SK-N-SH (cell line): ENCODE measurements around the gene MAP4K3. TPM values are rescaled to one million over a fixed set of nuclear protein-coding genes. Genes with fewer than 3 reads are reported as not detected.

Source experiments
- CHD2 ChIP-seq: fragments of 150-350 bp; IDR thresholded peaks from 2 replicates; pipeline ENCODE4 v1.6.1; 2018; ENCODE audit warnings: low read length; ENCODE audit not compliant: partially characterized antibody
- ELF1 ChIP-seq: IDR thresholded peaks from 2 replicates; pipeline ENCODE4 v1.4.0; 2012
- EP300 ChIP-seq, 2 experiments: IDR thresholded peaks; 2 replicates each; pipeline versions ENCODE4 v1.4.0 to v1.6.1; 2012; ENCODE audit warnings: borderline replicate concordance in 1 of 2, low read depth in 1 of 2, low read length in 1 of 2
- FOSL2 ChIP-seq: IDR thresholded peaks from 2 replicates; pipeline ENCODE4 v1.4.0; 2012; ENCODE audit warnings: low read depth, mild to moderate bottlenecking, moderate library complexity, borderline replicate concordance
- GABPA ChIP-seq: IDR thresholded peaks from 2 replicates; pipeline ENCODE4 v1.4.0; 2012; ENCODE audit warnings: low read depth, mild to moderate bottlenecking
- GATA2 ChIP-seq: sonication (generic); formaldehyde crosslinking; IDR thresholded peaks from 2 replicates; pipeline ENCODE4 v1.5.0; 2020; ENCODE audit warnings: mild to moderate bottlenecking, missing genetic modification reagents
- IRF3 ChIP-seq: fragments of 150-350 bp; IDR thresholded peaks from 2 replicates; pipeline ENCODE4 v1.6.1; 2016; ENCODE audit warnings: mild to moderate bottlenecking, low read depth, low read length
- MXI1 ChIP-seq: IDR thresholded peaks from 2 replicates; pipeline ENCODE4 v1.6.1; 2012; ENCODE audit warnings: mild to moderate bottlenecking, low read depth, low read length, improper control_type of control experiment
- NFIC ChIP-seq: IDR thresholded peaks from 2 replicates; pipeline ENCODE4 v1.4.0; 2012; ENCODE audit warnings: borderline replicate concordance
- NRF1 ChIP-seq: IDR thresholded peaks from 2 replicates; pipeline ENCODE4 v1.6.1; 2012; ENCODE audit warnings: low read depth, mild to moderate bottlenecking, low read length
- PBX3 ChIP-seq: IDR thresholded peaks from 2 replicates; pipeline ENCODE4; 2012
- REST ChIP-seq: IDR thresholded peaks from 2 replicates; pipeline ENCODE4 v1.6.1; 2012; ENCODE audit warnings: mild to moderate bottlenecking, low read depth, low read length, moderate library complexity
- RFX5 ChIP-seq: IDR thresholded peaks from 2 replicates; pipeline ENCODE4 v1.6.1; 2012; ENCODE audit warnings: mild to moderate bottlenecking, improper control_type of control experiment, low read length
- SIN3A ChIP-seq: IDR thresholded peaks from 2 replicates; pipeline ENCODE4 v1.6.1; 2012; ENCODE audit warnings: low read depth, mild to moderate bottlenecking, low read length, moderate library complexity, borderline replicate concordance
- TAF1 ChIP-seq: IDR thresholded peaks from 2 replicates; pipeline ENCODE4 v1.6.1; 2012; ENCODE audit warnings: low read depth, mild to moderate bottlenecking, low read length, moderate library complexity, borderline replicate concordance
- TCF12 ChIP-seq: IDR thresholded peaks from 2 replicates; pipeline ENCODE4 v1.4.0; 2012
- TEAD4 ChIP-seq: IDR thresholded peaks from 2 replicates; pipeline ENCODE4 v1.4.0; 2012; ENCODE audit warnings: mild to moderate bottlenecking, borderline replicate concordance; ENCODE audit not compliant: insufficient read depth
- USF1 ChIP-seq: IDR thresholded peaks from 2 replicates; pipeline ENCODE4 v1.4.0; 2012; ENCODE audit warnings: low read depth, borderline replicate concordance
- YY1 ChIP-seq: IDR thresholded peaks from 2 replicates; pipeline ENCODE4 v1.4.0; 2012; ENCODE audit warnings: low read depth, mild to moderate bottlenecking
- ZBTB33 ChIP-seq: IDR thresholded peaks from 2 replicates; pipeline ENCODE4 v1.4.0; 2012; ENCODE audit warnings: low read depth, borderline replicate concordance
- polyA plus RNA-seq, 3 experiments: library from polyadenylated mRNA; depleted of rRNA; stranded (reverse); fragments of >200 nt; gene quantifications; 2 replicates each; pipeline ENCODE4 v1.2.3, GENCODE V29; 2012

The MAP4K3 gene
- polyA plus RNA-seq, 1 of the 3 experiments (the other 2 are of a cell fraction): 8.8 TPM

GRCh38 chr2:39304200-39304599, 132.9 kb downstream of the MAP4K3 start (continued):
- no peak for TF ChIP-seq IRF3
- no peak for TF ChIP-seq YY1
- TF ChIP-seq TAF1: no peak
- peak; percentile 79 for TF ChIP-seq TEAD4
- TF ChIP-seq GABPA: no peak
- no peak for TF ChIP-seq ZBTB33
- TF ChIP-seq NRF1: no peak
- peak; percentile 33; the same call in 1 of the 2 replicates for TF ChIP-seq FOSL2
- TF ChIP-seq CHD2: no peak
- no peak for TF ChIP-seq MXI1
- no peak for TF ChIP-seq USF1
- TF ChIP-seq PBX3: peak; percentile 83
- TF ChIP-seq REST: 0 out of 2 replicates have a peak, but pooled peaks have one; percentile 10
- no peak for TF ChIP-seq ELF1
- TF ChIP-seq EP300 (IDR thresholded peaks at IDR 0.05; ENCODE audit: borderline replicate concordance in 1 of 2, low read depth in 1 of 2, low read length in 1 of 2): peak in 1 of 2 experiments; percentile 80; a peak in 1 of 4 replicates
- peak; percentile 95 for TF ChIP-seq NFIC
- TF ChIP-seq TCF12: peak; percentile 94
- no peak for TF ChIP-seq SIN3A
- TF ChIP-seq RFX5: no peak
- TF ChIP-seq GATA2 (CRISPR knock-in tag): no peak
